Gastrocnemius medialis (tissue), 4 donors: Measurements from ENCODE around the gene ARAP2. TPM values are rescaled to one million over a fixed set of nuclear protein-coding genes. Genes with fewer than 3 reads are reported as not detected.

ENCODE experiments used
- ATAC-seq, 2 donors: fragments of 150-250 bp; one replicate each; pipeline ENCODE4 v1.9.1; 2016
- DNase-seq, 2 donors: peaks; one replicate each; pipeline ENCODE4 v3.0.0-alpha.2; 2019
- H3K27ac ChIP-seq, 4 donors: fragments of 200-600 bp; sonication (generic); 1 replicate in 1 of 4; 2 replicates in 3 of 4; pipeline ENCODE4 v1.5.1; 2016 to 2018; ENCODE audit warnings: mild to moderate bottlenecking in 2 of 4, moderate library complexity in 1 of 4
- H3K27me3 ChIP-seq, 3 donors: fragments of 200-600 bp; sonication (generic) in 2 of 3; 1 replicate in 1 of 3; 2 replicates in 2 of 3; pipeline versions ENCODE4 v1.5.1 to v1.6.0; 2016 to 2019; ENCODE audit warnings: mild to moderate bottlenecking in 1 of 3, moderate library complexity in 1 of 3
- H3K36me3 ChIP-seq, 2 donors: fragments of 200-600 bp; sonication (generic) in 1 of 2; one replicate each; pipeline ENCODE4 v1.5.1; 2017 to 2018
- H3K4me1 ChIP-seq, 2 donors: fragments of 200-600 bp; sonication (generic) in 1 of 2; one replicate each; pipeline ENCODE4 v1.5.1; 2016 to 2017; ENCODE audit warnings: mild to moderate bottlenecking in 2 of 2
- H3K4me3 ChIP-seq, 4 donors: fragments of 200-600 bp; sonication (generic) in 3 of 4; 1 replicate in 1 of 4; 2 replicates in 3 of 4; pipeline ENCODE4 v1.5.1; 2016 to 2019; ENCODE audit warnings: mild to moderate bottlenecking in 2 of 4
- H3K9me3 ChIP-seq, 3 donors: fragments of 200-600 bp; sonication (generic) in 2 of 3; 1 replicate in 1 of 3; 2 replicates in 2 of 3; pipeline ENCODE4 v1.5.1; 2016 to 2019
- POLR2A ChIP-seq, 2 donors: fragments of 450-650 bp; IDR thresholded peaks; one replicate each; pipeline ENCODE4 v1.6.1; 2017; ENCODE audit warnings: antibody characterized with exemption in 2 of 2, mild to moderate bottlenecking in 2 of 2, moderate library complexity in 2 of 2
- in situ Hi-C, 4 donors: fragments of 200-750 bp; cut with MboI; loops; one replicate each; pipeline versions ENCODE4 v1.15.0 to v1.8.0; 2017; ENCODE audit warnings: low sequenced_read_pairs in 4 of 4
- intact Hi-C: fragments of 100-400 bp; cut with DNase I; formaldehyde crosslinking; loops from one replicate; pipeline ENCODE4 v1.15.1; 2023; ENCODE audit warnings: low total_unique reads
- total RNA-seq, 4 donors: library from RNA; depleted of rRNA; stranded (reverse); fragments of >200 nt; gene quantifications; one replicate each; pipeline versions ENCODE4 v1.1.0 to v1.2.3, GENCODE V29; 2016
- TF ChIP-seq, protein P1 (sequence below), 5 experiments: fragments of 450-650 bp in 3 of 5; fragments of 200-600 bp in 2 of 5; sonication (generic) in 2 of 5; IDR thresholded peaks in 4 of 5; conservative IDR thresholded peaks in 1 of 5; 1 replicate in 4 of 5; 2 replicates in 1 of 5; pipeline ENCODE4 v1.5.1; 2016 to 2019; ENCODE audit warnings: antibody characterized with exemption in 5 of 5, mild to moderate bottlenecking in 3 of 5, moderate library complexity in 3 of 5

Gene ARAP2
- total RNA-seq, 4 donors from 2014 or later = 0.32 to 10.3 (median 1.1) TPM

DNA sequence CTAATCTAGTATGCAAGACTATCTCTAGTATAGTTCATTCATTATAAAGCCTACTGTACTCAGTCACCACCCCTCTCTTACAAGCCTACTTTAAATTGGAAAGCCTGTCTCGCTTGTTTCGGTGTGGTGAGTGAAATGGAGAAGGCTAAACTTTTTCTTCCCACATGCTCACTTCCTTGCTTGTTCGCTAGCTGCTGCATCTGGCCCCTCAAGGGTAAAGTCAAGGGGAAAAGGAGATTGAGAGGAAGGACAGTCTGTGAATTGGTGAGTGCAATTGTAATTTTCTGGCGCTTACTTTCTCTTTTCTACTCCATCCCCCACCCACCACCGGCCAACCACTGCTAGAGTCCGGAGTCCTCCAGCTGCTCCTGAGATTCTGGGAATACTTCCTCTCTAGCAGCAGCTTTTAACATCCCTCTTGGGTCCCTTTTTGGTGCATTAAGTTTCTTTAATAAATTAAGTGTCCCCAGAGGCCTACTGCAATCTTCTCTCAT is 12.1 kb upstream of the ARAP2 start:
- no peak for DNase-seq
- Histone ChIP-seq H3K4me1 (no peaks in the 10 kb centered on the region), H3K27me3 (no peaks in the 10 kb centered on the region), H3K4me3 (no peak overlapping the region), H3K9me3 (no peaks in the 10 kb centered on the region), H3K27ac (no peak overlapping the region), H3K36me3 (no peaks in the 10 kb centered on the region)
- in situ Hi-C loops (no loop called here), intact Hi-C loops (no loop called here)
- no peak for ATAC-seq
- TF ChIP-seq, protein P1, sequence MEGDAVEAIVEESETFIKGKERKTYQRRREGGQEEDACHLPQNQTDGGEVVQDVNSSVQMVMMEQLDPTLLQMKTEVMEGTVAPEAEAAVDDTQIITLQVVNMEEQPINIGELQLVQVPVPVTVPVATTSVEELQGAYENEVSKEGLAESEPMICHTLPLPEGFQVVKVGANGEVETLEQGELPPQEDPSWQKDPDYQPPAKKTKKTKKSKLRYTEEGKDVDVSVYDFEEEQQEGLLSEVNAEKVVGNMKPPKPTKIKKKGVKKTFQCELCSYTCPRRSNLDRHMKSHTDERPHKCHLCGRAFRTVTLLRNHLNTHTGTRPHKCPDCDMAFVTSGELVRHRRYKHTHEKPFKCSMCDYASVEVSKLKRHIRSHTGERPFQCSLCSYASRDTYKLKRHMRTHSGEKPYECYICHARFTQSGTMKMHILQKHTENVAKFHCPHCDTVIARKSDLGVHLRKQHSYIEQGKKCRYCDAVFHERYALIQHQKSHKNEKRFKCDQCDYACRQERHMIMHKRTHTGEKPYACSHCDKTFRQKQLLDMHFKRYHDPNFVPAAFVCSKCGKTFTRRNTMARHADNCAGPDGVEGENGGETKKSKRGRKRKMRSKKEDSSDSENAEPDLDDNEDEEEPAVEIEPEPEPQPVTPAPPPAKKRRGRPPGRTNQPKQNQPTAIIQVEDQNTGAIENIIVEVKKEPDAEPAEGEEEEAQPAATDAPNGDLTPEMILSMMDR (IDR thresholded peaks at IDR 0.05 in 4 of 5, conservative IDR thresholded peaks at IDR 0.05 in 1 of 5) = no peak
- TF ChIP-seq POLR2A (IDR thresholded peaks at IDR 0.05) = no peak

DNA sequence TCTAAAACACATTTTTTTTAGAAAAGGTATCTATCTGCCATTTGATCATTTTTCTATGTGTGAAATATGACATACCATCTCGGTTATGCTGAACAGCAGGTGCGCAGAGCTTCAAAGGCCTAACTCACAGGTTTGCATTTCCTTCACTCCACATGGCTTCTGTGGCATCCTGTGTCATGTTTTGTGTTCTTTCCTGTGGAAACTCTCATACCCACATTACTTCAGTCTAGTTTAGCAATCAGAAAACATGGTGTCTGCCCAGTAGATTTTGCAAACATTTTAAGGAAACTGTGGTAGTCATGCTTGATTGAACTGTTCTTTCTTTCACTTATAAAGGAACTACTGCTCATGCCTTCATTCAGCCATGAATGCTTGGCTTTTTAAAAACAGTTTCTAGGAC is 11.3 kb upstream of the ARAP2 start:
- H3K4me1 ChIP-seq = no peaks in the 10 kb centered on the region
- no peak overlapping the region for H3K27ac ChIP-seq
- no peak for TF ChIP-seq POLR2A (IDR thresholded peaks at IDR 0.05)
- TF ChIP-seq, protein P1 (IDR thresholded peaks at IDR 0.05 in 4 of 5, conservative IDR thresholded peaks at IDR 0.05 in 1 of 5) = no peak
- no peak for ATAC-seq
- no peak for DNase-seq
- in situ Hi-C loops (no loop called here), intact Hi-C loops (no loop called here)
- H3K9me3 ChIP-seq = no peaks in the 10 kb centered on the region
- no peaks in the 10 kb centered on the region for H3K36me3 ChIP-seq
- no peaks in the 10 kb centered on the region for H3K27me3 ChIP-seq
- no peak overlapping the region for H3K4me3 ChIP-seq

DNA sequence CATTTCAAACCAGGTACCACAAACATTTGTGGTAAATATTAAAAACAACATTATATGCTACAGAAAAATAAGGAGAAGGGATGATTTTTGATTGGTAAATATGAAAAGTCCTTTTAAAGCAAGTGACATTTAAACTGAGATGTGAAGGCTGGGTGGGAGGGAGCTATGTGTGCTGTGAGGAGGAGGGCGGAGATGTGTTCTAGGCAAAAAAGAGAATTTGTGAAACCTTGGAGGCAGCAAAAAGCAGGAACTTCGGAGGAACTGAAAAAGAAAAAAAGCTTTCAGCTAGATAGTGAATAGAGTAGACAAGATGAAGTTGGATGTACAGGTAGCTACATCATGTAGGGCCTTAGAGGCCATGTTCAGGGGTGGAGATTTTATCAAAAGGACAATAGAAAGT is 10.1 kb upstream of the ARAP2 start:
- Histone ChIP-seq H3K9me3 (no peaks in the 10 kb centered on the region), H3K27me3 (no peaks in the 10 kb centered on the region), H3K27ac (no peak overlapping the region), H3K4me3 (no peak overlapping the region), H3K36me3 (no peaks in the 10 kb centered on the region), H3K4me1 (no peaks in the 10 kb centered on the region)
- no peak for DNase-seq
- intact Hi-C loops (no loop called here), in situ Hi-C loops (no loop called here)
- no peak for ATAC-seq
- TF ChIP-seq, protein P1 (IDR thresholded peaks at IDR 0.05 in 4 of 5, conservative IDR thresholded peaks at IDR 0.05 in 1 of 5) = no peak
- TF ChIP-seq POLR2A (IDR thresholded peaks at IDR 0.05) = no peak

DNA sequence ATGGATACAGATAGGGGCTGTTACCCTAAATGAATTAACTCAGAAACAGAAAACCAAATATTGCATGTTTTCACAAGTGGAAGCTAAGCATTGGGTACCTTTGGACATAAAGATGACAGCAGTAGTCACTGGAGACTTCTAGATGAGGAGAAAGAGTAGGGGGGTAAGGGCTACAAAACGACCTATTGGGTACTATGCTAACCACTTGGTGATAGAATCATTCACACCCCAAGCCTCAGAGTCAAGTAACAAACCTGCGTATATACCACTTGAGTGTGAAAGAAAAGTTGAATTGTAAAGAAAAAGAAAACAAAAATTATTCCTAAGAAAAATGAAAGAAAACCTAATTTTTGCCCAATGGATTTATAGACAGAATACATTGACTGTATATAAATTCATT is 7.7 kb upstream of the ARAP2 start:
- ATAC-seq = no peak
- H3K9me3 ChIP-seq = no peaks in the 10 kb centered on the region
- H3K4me3 ChIP-seq = no peak overlapping the region
- no peaks in the 10 kb centered on the region for H3K4me1 ChIP-seq
- TF ChIP-seq, protein P1 (IDR thresholded peaks at IDR 0.05 in 4 of 5, conservative IDR thresholded peaks at IDR 0.05 in 1 of 5) = no peak
- TF ChIP-seq POLR2A (IDR thresholded peaks at IDR 0.05) = no peak
- intact Hi-C loops (no loop called here), in situ Hi-C loops (no loop called here)
- no peaks in the 10 kb centered on the region for H3K27me3 ChIP-seq
- H3K27ac ChIP-seq = no peak overlapping the region
- no peak for DNase-seq
- no peaks in the 10 kb centered on the region for H3K36me3 ChIP-seq

DNA sequence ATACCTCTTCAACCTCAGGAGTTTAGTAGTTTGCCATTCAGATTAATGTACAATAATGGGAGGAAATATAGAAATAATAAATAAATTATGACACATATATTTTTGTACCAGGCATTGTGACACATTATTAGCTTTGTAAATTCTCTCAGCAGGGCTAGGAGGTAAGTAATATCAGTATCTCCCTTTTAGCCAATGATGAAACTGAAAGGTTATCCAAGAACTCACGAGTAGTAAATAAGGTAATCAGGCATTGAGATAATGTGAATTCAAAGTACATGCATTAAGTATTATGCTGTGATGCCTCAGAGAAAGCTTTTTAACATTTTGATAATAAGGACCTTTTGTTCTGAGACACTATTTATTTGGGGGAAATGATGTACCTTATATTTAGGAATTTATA is 5.3 kb upstream of the ARAP2 start:
- Histone ChIP-seq H3K27me3 (no peaks in the 10 kb centered on the region), H3K27ac (no peak overlapping the region), H3K36me3 (no peaks in the 10 kb centered on the region), H3K9me3 (no peaks in the 10 kb centered on the region), H3K4me1 (no peaks in the 10 kb centered on the region), H3K4me3 (no peak overlapping the region)
- in situ Hi-C loops (no loop called here), intact Hi-C loops (no loop called here)
- TF ChIP-seq POLR2A (IDR thresholded peaks at IDR 0.05) = no peak
- TF ChIP-seq, protein P1 (IDR thresholded peaks at IDR 0.05 in 4 of 5, conservative IDR thresholded peaks at IDR 0.05 in 1 of 5) = no peak
- DNase-seq = no peak
- no peak for ATAC-seq
